ENCODE data around the gene NINJ2.

The NINJ2 gene

DNA sequence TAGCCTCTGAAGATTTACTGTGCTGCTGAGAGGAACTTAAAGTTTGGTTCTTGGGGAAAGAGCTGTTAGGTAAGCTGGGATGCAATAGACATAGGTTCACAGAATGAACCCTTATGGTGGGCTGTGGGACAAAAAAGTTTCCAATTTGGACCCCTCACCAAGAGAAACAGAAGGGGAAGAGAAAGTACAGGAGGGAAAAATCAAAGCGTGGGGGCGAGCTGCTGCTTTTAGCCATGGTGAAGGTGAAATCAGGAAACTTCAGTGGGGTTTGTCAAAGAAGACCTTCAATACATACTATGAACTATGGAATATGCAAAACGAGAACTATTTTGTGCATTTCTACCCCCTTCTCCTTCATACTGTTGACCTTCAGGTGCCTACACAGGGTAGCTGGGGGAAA is 10.6 kb upstream of the NINJ2 start:
- DNase-seq (ENCODE audit: low spot score) = no peak

DNA sequence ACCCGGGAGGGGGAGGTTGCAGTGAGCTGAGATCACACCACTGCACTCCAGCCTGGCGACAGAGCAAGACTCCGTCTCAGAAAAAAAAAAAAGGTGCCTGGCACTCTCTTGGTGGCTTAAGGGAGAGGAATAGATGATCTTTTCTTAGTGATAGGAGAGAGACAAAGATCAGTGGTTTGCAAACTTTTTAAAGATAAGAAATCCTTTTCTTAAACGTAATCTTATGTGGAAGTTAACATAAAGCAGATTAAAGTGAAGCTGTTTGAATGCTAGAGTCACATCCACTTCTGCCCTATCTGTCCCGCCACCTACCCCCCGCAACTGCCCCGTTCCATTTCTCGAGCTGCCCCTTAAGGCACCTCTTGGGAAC is 6.3 kb upstream of the NINJ2 start:
- DNase-seq (ENCODE audit: low spot score) = no peak

DNA sequence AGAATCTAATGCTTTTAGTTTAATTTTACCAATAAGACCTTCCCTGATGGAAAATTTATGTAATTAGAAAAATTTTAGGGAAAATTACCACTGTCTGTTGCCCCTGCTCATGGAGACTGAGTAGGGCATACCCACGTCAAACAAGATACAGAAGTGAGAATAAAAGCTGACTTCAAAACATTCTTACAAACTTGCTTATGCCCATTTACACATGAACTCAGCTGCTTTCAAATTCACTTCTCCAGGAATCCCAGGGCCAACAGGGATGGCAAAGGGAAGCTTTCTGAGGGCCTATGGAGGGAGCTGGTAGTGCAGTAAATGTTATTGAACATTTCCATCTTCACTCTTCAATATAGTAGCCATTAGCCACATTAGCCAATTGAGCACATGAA is 4.8 kb upstream of the NINJ2 start:
- DNase-seq (ENCODE audit: low spot score) = no peak

DNA sequence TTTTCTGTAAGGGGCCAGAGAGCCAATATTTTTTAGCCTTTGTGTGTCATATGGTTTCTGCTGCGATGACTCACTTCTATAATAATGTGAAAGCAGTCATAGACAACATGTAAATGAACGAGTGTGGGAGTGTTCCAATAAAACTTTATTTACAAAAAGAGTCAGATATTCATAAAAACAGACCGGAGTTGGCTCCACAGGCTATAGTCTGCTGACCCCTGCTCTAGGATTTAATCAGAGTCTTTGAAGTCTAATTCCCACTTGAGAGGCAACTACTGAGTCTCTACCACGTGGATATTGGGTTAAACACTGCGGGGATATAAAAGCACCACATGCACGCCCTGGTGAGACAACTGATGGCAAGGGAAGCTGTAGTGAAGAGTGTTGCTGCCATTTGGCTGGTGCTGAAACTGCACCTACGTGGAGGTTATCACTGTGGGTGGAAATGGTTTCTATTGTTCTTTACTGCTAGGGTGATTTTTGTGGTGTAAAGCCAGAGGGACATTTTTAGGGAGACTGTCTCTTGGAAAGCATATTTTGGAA is 3.6 kb upstream of the NINJ2 start:
- DNase-seq (ENCODE audit: low spot score) = no peak

DNA sequence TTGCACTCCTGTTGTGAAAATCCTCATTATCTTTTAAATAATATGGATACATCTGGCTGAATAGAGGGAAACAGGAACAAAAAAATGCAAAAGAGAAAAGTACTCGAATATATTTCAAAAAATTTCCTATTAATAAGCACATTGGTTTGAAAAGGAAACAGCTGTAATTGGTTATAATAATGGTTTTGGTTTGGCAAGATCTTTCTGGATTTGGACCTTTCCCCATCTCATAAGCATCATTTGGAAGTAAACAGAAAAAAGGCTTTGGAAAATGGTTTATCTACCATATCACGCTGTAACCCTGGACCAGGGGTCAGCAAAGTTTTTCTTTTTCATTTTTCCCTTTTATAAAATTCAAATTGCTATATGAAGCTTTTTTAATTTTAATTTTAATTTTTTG is 2.8 kb upstream of the NINJ2 start:
- DNase-seq (ENCODE audit: low spot score) = no peak

DNA sequence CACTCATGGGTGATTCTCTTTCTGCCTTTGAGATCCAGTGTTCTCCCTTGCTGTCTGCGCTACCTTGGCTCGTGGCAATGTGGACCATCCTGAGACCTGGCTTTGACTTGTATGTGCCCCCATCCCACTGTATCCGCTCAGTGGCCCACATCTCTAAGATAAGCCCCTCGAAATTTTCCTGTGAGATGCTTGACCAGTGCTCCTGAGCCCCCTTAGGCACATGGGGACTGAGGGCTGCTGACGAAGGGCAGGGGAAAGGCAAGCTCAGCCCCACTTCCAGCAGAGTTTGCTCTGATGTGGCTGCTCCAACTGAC is 1.5 kb upstream of the NINJ2 start:
- no peak for DNase-seq (ENCODE audit: low spot score)

DNA sequence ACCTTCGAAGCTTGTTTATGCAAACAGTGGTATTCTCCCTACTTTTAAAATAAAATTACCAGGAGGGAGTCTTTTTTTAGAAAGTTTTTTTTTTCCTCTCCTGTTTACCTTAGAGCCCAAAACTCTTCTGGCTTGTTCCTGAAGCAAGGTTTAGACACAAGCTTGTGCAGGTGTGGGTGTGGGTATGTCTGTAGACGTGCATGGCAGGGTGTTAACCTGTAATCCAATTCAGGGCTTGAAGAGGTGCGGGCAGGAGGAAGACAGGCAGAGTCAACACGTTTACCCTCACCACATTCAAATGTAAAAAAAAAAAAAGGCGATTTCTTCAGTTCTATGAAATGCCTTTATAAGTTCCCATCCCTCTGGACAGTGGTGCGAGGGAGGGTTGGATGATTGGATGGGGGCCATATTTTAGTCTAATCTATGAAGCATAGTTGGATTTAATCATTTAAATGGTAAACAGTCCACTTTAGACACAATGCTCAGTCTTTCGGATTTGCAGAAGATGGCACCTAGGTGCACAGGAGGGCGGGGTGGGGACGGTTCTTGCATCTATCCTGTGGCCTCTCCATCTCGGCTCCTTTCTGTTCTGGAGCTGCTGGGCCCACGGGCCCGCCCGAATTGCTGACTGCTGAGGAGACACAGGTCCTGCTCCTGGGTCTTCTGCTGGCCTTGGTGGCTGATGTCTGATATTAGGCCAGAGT is 982 bp upstream of the NINJ2 start:
- DNase-seq (ENCODE audit: low spot score) = no peak

DNA sequence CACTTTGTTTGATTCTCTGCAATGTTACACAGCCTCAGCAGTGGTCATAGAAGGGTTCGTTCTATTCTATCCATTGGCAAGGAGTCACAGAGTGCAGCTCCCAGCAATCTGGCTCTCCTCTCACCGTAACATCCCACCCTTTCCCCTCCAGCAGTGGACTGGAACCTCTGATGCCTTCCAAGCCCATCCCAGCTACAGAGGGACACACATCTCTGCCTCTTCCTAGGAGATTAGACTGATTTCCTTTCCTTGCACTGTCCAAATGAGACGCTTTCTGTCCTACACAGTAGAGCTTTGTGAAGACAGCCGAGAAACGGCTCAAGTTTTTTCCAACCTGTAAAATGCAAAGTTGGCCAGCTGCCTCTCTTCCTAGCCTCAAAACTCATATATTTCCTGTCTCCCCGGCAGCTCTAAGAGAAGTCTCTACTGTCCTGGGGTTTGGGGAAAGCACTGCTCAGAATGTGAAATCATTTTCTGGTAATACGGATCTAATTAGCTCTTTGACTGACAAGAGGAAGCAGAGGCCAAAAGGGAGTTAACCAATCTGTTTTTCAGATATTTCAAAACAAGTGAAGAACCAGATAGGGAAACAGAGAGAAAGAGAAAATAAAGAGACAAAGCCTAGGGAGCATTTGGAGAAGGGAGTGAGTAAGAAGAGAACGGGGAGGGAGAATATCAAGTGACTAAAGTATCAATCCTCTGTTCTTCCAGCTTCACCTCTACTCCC is 516 bp downstream of the NINJ2 start:
- no peak for DNase-seq (ENCODE audit: low spot score)

DNA sequence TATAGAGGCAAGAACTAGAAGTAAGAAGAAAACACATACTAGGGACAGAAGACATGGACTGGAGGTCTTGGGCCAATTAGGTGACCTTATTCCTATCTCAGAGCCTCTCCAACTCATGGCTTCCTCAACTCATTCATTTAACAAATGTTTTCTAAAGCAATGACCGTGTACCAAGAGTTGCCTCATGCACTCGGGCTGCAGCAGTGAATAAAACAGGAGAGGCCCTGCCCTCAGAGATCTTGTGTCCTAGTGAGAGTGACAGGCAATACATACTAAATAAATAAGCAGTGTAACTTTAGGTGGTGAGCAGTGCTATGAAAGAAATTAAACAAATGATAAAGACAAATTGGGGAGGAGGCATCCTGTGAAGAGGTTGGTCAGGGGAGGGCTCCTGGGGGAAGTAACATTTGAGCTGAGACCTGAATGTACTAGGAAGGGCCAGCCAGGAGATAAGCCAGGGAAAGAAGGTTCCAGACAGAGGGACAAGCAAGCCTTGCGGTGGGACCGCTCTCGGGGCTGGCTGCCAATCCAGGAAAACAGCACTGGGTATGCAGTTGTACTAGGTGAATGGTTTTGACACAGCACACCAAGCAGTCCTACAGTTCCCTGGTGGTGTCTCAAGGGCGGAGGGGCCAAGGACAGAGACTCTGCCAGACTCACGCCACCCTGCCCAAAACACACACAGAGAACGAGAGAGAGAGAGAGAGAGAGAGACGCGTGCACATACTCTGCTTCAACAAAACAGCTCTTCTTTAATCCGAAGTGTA is 1.3 kb downstream of the NINJ2 start:
- no peak for DNase-seq (ENCODE audit: low spot score)

DNA sequence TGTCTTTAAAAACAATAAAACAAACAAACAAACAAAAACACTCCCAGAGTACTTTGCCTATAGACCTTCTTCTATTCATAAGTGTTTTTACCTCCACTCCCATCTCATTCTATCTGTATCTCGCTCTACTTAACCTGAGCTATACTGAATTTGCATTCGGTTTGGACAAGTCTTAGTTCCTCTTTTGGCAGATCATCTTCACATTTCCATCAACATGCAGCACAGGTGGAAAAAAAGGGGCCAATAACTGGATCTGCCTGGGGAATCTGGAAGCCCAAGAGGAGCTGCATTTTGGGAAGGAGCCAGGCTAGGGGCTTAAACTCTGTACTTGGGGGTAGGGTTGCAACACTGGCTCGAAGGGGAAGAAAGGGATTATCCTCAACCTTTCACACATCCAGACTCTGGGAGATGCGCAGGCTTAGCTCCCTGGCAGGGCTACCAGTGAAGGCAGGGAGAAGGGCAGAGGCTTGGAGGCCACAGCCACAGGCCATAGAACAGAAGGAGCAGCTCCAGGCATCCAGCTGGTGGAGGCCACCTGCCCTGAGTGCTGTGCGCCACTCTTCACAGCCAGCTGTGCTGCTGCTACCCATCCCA is 4.1 kb downstream of the NINJ2 start:
- no peak for DNase-seq (ENCODE audit: low spot score)

DNA sequence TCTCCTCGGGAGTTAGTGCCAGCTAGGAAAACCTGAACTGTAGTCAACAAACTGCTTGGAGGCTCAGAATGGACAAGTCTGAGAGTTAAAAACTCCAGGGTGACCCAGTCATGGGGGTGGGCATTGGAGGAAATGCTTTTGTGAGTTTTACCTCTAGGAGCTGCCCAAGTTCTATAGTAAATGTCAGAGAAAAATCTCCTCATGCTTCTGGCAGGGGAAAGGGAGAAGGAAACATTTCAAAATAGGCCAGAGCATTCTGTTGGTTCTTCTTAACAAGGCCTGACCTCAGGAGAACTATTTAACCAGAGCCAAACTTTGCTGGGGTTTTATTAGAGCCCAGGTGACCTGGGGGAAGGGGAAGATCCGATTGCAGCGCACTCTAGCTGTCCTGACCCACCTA is 12.3 kb downstream of the NINJ2 start:
- DNase-seq (ENCODE audit: low spot score) = no peak

DNA sequence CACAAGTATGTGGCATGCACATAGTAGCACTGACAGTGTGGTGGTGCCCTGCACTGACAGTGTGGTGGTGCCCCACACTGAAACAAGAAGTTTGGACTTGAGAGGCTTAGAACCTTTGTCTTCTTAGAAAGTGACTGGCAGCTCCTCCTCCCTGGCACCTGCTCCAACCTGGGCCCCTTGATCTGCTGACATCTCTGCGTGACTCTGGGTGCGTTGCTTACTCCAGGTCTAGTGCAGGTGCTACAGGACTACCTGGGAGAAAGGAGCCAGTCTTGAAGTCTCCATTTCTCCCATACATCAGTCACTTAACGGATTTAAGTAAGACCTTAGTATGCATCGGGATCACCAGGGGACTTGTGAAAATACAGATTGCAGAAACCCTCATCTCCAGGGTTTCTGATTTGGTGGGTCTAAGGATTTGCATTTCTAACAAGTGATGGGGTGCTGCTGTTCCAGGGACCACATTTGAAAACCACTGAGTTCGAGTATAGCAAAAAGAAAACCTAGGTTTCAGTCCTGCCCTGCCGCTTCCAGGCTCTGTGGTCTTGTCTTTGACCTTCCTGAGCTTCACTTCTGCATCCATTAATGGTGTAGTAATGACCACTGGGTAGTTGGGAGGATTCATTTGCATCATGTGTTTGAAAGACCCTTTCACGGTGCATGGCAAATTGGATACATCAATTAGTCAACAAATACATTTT is 15.7 kb downstream of the NINJ2 start:
- DNase-seq (ENCODE audit: low spot score) = no peak

DNA sequence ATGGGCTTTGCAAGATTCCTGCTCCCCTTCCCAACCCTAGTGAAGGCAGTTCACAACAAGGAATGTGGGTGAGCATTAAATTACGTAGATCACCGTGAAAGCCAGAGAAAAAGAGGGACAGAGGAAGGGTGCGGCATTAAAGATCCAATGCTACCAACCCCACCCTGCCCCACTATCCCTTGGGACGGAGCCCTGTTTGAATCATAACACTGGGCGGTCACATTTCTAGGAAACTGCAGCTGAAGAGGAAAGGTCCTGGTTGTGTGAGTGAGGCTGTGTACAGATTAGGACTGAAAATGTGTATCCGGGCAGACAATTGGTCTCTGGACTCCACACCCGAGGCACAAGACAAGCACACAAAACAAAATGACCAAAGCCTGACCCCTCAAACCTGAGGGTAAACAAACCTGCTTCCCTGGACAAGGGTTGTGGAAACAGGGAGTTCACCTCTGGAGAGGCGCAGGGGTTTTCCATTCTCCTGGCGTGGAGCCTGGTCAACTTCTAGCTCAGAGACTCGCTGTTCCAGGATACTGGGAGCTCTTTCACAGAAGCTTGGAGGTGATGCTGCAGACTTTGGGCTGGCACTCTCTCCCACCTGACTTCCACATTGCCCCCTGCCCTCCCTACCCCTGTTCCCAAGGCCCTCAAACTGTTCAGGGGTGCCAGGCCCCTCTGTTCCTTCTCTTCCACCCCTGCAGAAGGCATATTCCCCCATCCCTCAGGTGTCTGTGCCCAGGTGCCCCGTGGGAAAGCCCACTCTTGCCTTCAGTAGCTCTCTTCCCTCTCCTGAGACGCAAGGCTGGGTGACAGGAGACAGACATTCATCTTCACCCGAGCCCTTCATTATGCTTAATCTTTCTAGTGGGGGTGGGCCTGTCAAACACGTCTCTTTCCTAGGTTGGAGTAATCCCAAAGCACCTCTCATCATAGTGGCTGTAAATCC is 16.5 kb downstream of the NINJ2 start:
- DNase-seq (ENCODE audit: low spot score) = no peak

DNA sequence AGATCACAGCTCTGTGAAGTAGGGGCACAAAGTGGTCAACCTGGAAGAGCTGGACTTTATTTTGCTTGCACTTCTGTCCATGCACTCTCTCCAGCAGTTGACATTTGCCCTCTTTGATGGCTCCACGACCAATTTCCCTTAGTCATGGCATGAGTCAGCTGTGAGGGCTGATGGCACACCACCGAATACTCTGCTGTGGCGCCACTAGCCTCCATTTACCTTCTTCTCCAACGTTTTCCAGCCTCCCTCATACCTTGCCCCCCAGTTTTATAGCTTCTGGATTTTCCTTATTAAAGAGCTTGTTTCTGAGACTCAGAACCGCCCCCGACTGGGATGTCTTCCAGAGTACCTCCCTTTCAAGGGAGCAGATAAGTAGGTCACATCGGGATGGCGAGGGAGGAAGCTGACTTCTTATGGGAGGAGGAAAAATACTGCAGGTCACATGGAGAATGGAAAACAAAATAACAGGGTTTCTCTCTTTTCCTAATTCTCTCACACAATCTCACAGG is 17.6 kb downstream of the NINJ2 start:
- DNase-seq (ENCODE audit: low spot score) = peak; percentile 63

DNA sequence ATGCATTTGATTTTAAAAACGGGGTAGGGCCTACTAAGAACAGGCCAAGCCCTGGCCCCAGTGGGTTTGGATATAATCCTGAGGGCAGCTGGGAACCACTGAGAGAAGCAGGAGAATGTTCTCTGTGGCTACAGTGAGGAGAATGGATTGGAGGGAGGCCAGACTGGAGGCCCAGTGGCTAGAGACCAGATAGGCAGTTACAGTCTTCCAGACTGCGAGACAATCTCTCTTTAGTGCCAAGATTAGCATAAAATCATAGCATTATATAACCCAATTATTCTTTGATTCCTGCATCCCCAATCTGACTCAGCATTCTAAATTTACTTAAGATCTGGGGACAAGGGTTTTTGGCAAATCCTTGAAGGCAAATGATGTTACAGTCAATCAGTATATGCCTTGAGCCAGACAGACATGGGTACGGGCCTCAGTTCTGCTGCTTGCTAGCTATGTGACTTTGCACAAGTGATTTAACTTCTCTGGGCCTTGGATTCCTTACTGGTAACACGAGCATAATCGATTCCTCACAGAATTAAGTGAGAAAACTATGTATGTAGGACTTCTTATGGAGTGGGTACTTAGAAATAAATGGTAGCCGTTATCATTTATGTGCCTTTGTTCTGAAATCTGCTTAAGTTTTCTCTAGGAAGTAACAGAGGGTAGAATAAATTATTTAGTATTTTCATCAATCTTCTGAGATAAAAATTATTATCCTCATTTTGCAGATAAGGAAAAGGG is 18.3 kb downstream of the NINJ2 start:
- no peak for DNase-seq (ENCODE audit: low spot score)

DNA sequence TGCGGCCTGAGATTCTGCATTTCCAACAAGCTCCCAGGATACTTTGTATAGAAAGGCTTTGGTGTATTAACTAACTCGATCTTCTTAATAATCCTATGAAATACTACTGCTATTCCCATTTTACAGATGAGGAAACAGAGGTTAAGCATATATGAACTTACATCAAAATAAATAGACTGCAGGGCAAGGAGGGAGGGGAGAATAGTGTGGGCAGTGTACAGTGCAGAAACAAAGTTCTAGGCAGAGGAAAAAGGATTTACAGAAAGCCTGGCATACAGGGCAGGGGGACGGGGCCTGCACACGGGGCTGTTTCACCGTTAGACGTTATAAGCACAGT is 19.0 kb downstream of the NINJ2 start:
- no peak for DNase-seq (ENCODE audit: low spot score)

DNA sequence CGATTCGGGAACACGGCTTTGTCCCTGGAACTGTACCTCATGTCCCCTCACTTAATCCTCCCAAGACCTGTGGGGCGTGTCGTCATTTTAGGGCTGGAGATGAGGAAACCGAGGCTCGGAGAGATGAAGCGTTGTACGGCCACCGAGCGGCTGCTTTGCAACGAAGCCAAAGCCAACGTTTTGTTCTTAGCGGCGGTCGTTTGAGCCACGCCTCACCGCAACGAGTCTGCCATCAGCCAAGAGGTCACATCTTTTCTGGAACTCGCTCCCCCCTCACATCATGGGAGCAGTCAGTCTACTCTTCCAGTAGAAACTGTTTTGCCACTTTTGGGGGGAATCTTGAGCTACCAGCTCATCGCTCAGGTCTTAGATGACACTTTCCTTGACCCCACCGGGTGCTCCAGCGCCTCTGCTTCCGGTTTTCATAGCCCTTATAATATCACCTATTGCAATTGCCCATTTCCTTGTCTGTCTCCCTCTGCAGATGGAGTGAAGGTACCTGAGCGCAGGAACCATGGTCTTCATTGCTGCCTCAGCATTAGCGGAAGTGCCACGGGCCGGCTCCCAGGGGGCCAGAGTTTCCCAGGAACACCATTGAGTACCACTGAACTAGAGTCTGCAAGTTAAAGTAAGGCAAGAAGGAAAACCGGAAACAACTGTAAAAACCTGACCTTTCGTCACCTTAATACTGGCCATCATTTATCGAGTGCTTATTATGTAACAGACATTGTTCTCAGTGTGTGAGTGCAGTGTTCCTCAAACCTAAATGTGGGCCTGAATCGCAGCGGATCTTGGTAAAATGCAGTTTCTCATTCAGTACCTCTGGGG is 19.6 kb downstream of the NINJ2 start:
- no peak for DNase-seq (ENCODE audit: low spot score)

DNA sequence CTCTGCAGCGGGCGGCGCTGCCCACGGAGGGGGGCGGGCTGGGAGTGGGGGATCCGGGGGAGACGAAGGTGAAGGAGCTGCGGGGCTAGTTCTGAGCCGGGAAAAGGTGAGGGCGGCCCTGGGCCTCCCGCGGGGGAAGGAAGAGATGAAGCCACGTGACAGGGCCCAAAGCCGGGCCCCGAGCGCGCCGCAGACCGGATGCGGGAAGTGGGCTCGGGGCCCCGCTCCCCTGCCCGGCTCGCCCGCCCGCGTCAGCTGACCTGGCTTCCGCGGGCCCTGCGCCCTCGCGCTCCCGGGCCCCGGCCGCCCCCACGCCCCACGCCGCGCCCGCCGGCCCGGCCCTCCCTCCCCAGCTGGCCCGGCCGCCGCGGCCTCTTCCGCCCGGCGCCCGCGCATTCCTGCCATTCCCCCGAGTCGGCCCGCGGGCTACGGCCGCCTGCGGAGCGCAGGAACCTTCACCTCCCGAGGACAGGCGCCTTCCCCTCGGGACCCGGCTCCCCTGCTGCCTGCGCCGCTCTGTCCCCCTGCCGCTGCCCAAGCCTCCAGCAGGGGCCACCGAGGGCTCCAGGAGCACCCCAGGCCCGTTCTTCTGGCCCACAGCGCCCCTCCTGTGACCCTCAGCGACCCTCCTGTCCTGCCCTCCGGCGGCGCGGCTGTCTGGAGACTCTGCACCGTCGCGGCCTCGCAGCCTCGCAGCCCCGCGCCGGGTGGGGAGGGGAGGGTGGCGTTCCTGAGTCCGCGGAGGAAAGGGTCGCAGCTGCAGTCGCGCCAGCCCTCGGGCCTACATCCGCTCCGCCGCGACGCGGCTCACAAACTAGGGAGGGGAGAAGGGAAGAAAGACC is 20.4 kb downstream of the NINJ2 start:
- DNase-seq (ENCODE audit: low spot score) = peak; percentile 77
